H9 (cell line): Measurements from ENCODE around the gene SPAG4. TPM values are rescaled to one million over a fixed set of nuclear protein-coding genes. Genes with fewer than 3 reads are reported as not detected.

Experiments used
- DNase-seq: peaks from one replicate; pipeline ENCODE4 v3.0.0-alpha.2; 2017
- H2AFZ ChIP-seq: one replicate; pipeline ENCODE4 v1.6.1; 2013; ENCODE audit warnings: mild to moderate bottlenecking, low read length, control low read depth, moderate library complexity
- H2AK5ac ChIP-seq: 2 replicates; pipeline ENCODE4 v1.6.1; 2013; ENCODE audit warnings: low read length, control low read depth, mixed read lengths; ENCODE audit not compliant: insufficient read length
- H2BK120ac ChIP-seq: one replicate; pipeline ENCODE4 v1.6.1; 2013; ENCODE audit warnings: low read depth, mild to moderate bottlenecking, low read length, control low read depth, inconsistent platforms; ENCODE audit not compliant: poor library complexity, severe bottlenecking
- H2BK12ac ChIP-seq: 2 replicates; pipeline ENCODE4 v1.6.1; 2013; ENCODE audit warnings: low read length, control low read depth, mixed read lengths, low read depth; ENCODE audit not compliant: insufficient read length
- H2BK15ac ChIP-seq: 2 replicates; pipeline ENCODE4 v1.6.1; 2013; ENCODE audit warnings: low read depth, low read length, control low read depth
- H2BK20ac ChIP-seq: one replicate; pipeline ENCODE4 v1.6.1; 2013; ENCODE audit warnings: low read depth, mild to moderate bottlenecking, low read length, control low read depth, inconsistent platforms; ENCODE audit not compliant: poor library complexity, severe bottlenecking
- H2BK5ac ChIP-seq: 2 replicates; pipeline ENCODE4 v1.6.1; 2013; ENCODE audit warnings: low read length, control low read depth, mixed read lengths; ENCODE audit not compliant: insufficient read length
- H3K14ac ChIP-seq: 2 replicates; pipeline ENCODE4 v1.6.1; 2013; ENCODE audit warnings: low read length, control low read depth; ENCODE audit not compliant: insufficient read depth
- H3K18ac ChIP-seq: 2 replicates; pipeline ENCODE4 v1.6.1; 2013; ENCODE audit warnings: low read depth, mild to moderate bottlenecking, mixed read lengths, low read length, control low read depth; ENCODE audit not compliant: insufficient read length
- H3K23ac ChIP-seq: 2 replicates; pipeline ENCODE4 v1.6.1; 2013; ENCODE audit warnings: low read length, control low read depth, mixed read lengths, low read depth; ENCODE audit not compliant: insufficient read length
- H3K23me2 ChIP-seq: 2 replicates; pipeline ENCODE4 v1.6.1; 2013; ENCODE audit warnings: low read depth, mild to moderate bottlenecking, mixed read lengths, low read length, control low read depth; ENCODE audit not compliant: insufficient read length, poor library complexity, severe bottlenecking
- H3K27ac ChIP-seq: 2 replicates; pipeline ENCODE4 v1.5.1; 2013; ENCODE audit warnings: low read length, control low read depth, mixed read lengths, low read depth; ENCODE audit not compliant: insufficient read length
- H3K27me3 ChIP-seq: 2 replicates; pipeline ENCODE4 v1.6.1; 2013; ENCODE audit warnings: low read length, control low read depth, inconsistent platforms; ENCODE audit not compliant: insufficient read depth
- H3K4ac ChIP-seq: 2 replicates; pipeline ENCODE4 v1.6.1; 2013; ENCODE audit warnings: low read depth, mild to moderate bottlenecking, control low read depth, inconsistent platforms, low read length, moderate library complexity
- H3K4me1 ChIP-seq: 2 replicates; pipeline ENCODE4 v1.6.1; 2013; ENCODE audit warnings: low read length, control low read depth, inconsistent platforms; ENCODE audit not compliant: insufficient read depth
- H3K4me2 ChIP-seq: 2 replicates; pipeline ENCODE4 v1.6.1; 2013; ENCODE audit warnings: low read length, control low read depth, mixed read lengths; ENCODE audit not compliant: insufficient read length, insufficient read depth
- H3K56ac ChIP-seq: 2 replicates; pipeline ENCODE4 v1.6.1; 2013; ENCODE audit warnings: low read depth, mild to moderate bottlenecking, mixed read lengths, low read length, control low read depth; ENCODE audit not compliant: insufficient read length
- H3K79me1 ChIP-seq: 2 replicates; pipeline ENCODE4 v1.6.1; 2013; ENCODE audit warnings: low read depth, mild to moderate bottlenecking, moderate library complexity, low read length, control low read depth, inconsistent platforms; ENCODE audit not compliant: insufficient read depth, poor library complexity, severe bottlenecking
- H3K79me2 ChIP-seq: 2 replicates; pipeline ENCODE4 v1.6.1; 2013; ENCODE audit warnings: low read length, control low read depth, inconsistent platforms; ENCODE audit not compliant: insufficient read depth
- H3K9ac ChIP-seq: 2 replicates; pipeline ENCODE4 v1.6.1; 2013; ENCODE audit warnings: low read length, control low read depth, mixed read lengths; ENCODE audit not compliant: insufficient read length; ENCODE audit errors: extremely low read depth
- H3K9me3 ChIP-seq: one replicate; pipeline ENCODE4 v1.6.1; 2013; ENCODE audit warnings: low read depth, low read length, inconsistent platforms; ENCODE audit not compliant: control insufficient read depth
- H3T11ph ChIP-seq: one replicate; pipeline ENCODE4 v1.6.1; 2013; ENCODE audit warnings: mild to moderate bottlenecking, low read length, control low read depth, inconsistent platforms
- H4K20me1 ChIP-seq: one replicate; pipeline ENCODE4 v1.6.1; 2013; ENCODE audit not compliant: control insufficient read depth, insufficient read length, insufficient read depth
- H4K5ac ChIP-seq: 2 replicates; pipeline ENCODE4 v1.6.1; 2013; ENCODE audit warnings: low read depth, mild to moderate bottlenecking, mixed read lengths, low read length, control low read depth; ENCODE audit not compliant: insufficient read length
- H4K8ac ChIP-seq: replicated peaks from 2 replicates; pipeline ENCODE4 v1.6.1; 2013; ENCODE audit warnings: low read length, control low read depth, mixed read lengths, low read depth; ENCODE audit not compliant: insufficient read length
- H4K91ac ChIP-seq: 2 replicates; pipeline ENCODE4 v1.6.1; 2013; ENCODE audit warnings: low read depth, mild to moderate bottlenecking, moderate library complexity, mixed read lengths, low read length, control low read depth; ENCODE audit not compliant: insufficient read length
- H3K27ac Mint-ChIP-seq, 3 experiments: 2 replicates in 2 of 3; 3 replicates in 1 of 3; pipeline ENCODE4 v1.8.0; 2020 to 2021; ENCODE audit warnings: mixed read lengths in 3 of 3, mild to moderate bottlenecking in 1 of 3, moderate library complexity in 1 of 3
- H3K27me3 Mint-ChIP-seq: 2 replicates; pipeline ENCODE4 v1.8.0; 2021; ENCODE audit warnings: low read depth, mild to moderate bottlenecking, moderate library complexity, mixed read lengths
- H3K36me3 Mint-ChIP-seq, 3 experiments: 2 replicates in 2 of 3; 3 replicates in 1 of 3; pipeline ENCODE4 v1.8.0; 2020 to 2021; ENCODE audit warnings: low read depth in 3 of 3, mixed read lengths in 3 of 3; ENCODE audit not compliant: insufficient read depth in 1 of 3
- H3K4me1 Mint-ChIP-seq, 2 experiments: 2 replicates each; pipeline ENCODE4 v1.8.0; 2020; ENCODE audit warnings: mixed read lengths in 2 of 2
- H3K4me3 Mint-ChIP-seq, 2 experiments: 2 replicates in 1 of 2; 3 replicates in 1 of 2; pipeline ENCODE4 v1.8.0; 2020 to 2021; ENCODE audit warnings: mild to moderate bottlenecking in 2 of 2, mixed read lengths in 2 of 2, moderate library complexity in 1 of 2
- H3K9me3 Mint-ChIP-seq, 2 experiments: 2 replicates in 1 of 2; 3 replicates in 1 of 2; pipeline ENCODE4 v1.8.0; 2020; ENCODE audit warnings: mild to moderate bottlenecking in 2 of 2, mixed read lengths in 2 of 2, moderate library complexity in 1 of 2
- CTCF ChIP-seq: fragments of 200-600 bp; sonication (generic); conservative IDR thresholded peaks from 3 replicates; pipeline ENCODE4 v1.8.0; 2021; ENCODE audit warnings: antibody characterized with exemption, mild to moderate bottlenecking
- WGBS: extraction: QIAGEN DNeasy Blood & Tissue Kit; methylation state at CpG from one replicate; pipeline ENCODE4 v1.1.7; 2013; ENCODE audit warnings: missing lambda C conversion rate, low lambda C conversion rate, mixed read lengths; ENCODE audit not compliant: insufficient read length; ENCODE audit errors: extremely low coverage; 5-methylcytosine and 5-hydroxymethylcytosine counted together
- total RNA-seq: library from RNA; stranded (reverse); gene quantifications from 2 replicates; pipeline ENCODE4 v1.2.1, GENCODE V29; 2021

Gene SPAG4
- total RNA-seq, 1 experiment from 2014 or later, result 4.9 TPM

- no peak overlapping the region for H2AFZ ChIP-seq
- no peak overlapping the region for H3K23ac ChIP-seq
- H3K27me3 Mint-ChIP-seq, result no peaks in the 10 kb centered on the region; the same call in 1 of the 2 replicates
- no peaks in the 10 kb centered on the region; a peak in 1 of 7 replicates for H3K36me3 Mint-ChIP-seq
- H4K91ac ChIP-seq, result no peak overlapping the region
- H4K8ac ChIP-seq, result no peak overlapping the region
- H3K18ac ChIP-seq, result no peak overlapping the region
- H4K20me1 ChIP-seq, result no peaks in the 10 kb centered on the region
- no peak for DNase-seq
- H3K23me2 ChIP-seq, result no peaks in the 10 kb centered on the region
- no peaks in the 10 kb centered on the region for H3K27me3 ChIP-seq
- no peaks in the 10 kb centered on the region for H3K9me3 Mint-ChIP-seq
- no peak overlapping the region for H2BK120ac ChIP-seq
- H3K4me1 ChIP-seq, result peaks cover 1% of the 10 kb centered on the region; the same call in 1 of the 2 replicates
- peaks cover 6% of the 10 kb centered on the region for H3K79me1 ChIP-seq
- H3K4me2 ChIP-seq, result no peak overlapping the region
- no peak overlapping the region for H3K56ac ChIP-seq
- no peak overlapping the region for H2BK20ac ChIP-seq
- no peak overlapping the region for H2BK15ac ChIP-seq
- H2BK5ac ChIP-seq, result no peak overlapping the region
- TF ChIP-seq CTCF, result no peak
- H3K9ac ChIP-seq, result no peak overlapping the region
- WGBS, result no CpG with 5 or more reads among the region's 3 CpGs
- peaks cover 8% of the 10 kb centered on the region; the same call in 1 of the 2 replicates for H3K79me2 ChIP-seq
- no peak overlapping the region for H2BK12ac ChIP-seq
- no peak overlapping the region for H4K5ac ChIP-seq
- no peak overlapping the region for H2AK5ac ChIP-seq
- peak overlapping the region; percentile 6 to 87 (median 11); a peak in 2 of 7 replicates for H3K27ac Mint-ChIP-seq
- no peak overlapping the region for H3K27ac ChIP-seq
- no peaks in the 10 kb centered on the region for H3K9me3 ChIP-seq
- H3T11ph ChIP-seq, result no peak overlapping the region
- no peak overlapping the region for H3K4ac ChIP-seq
- H3K14ac ChIP-seq, result no peak overlapping the region
- H3K4me3 Mint-ChIP-seq, result no peak overlapping the region
- peaks cover 47 to 56% of the 10 kb centered on the region in 2 experiments for H3K4me1 Mint-ChIP-seq
Observed at GRCh38 chr20:35640724-35641123, 25.1 kb downstream of the SPAG4 start.
